ENCODE measurements around the gene DUSP22.
"Not testable (repeated sequence)": the region's sequence is repeated elsewhere in the genome, so short reads cannot be mapped to it uniquely, and the experiment has no call there.

DUSP22 gene

DNA sequence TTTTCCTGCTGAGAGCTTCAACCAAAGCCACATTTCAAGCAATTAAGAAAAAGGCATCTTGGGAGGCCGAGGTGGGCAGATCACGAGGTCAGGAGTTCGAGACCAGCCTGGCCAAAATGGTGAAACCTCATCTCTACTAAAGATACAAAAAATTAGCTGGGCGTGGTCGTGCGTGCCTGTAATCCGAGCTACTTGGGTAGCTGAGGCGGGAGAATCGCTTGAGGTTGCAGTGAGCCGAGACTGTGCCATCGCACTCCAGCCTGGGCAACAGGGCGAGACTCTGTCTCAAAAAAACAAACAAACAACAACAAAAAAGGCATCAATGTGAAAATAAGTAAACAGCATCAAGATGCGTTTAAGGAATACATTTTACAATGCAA lies 85.3 kb downstream of the DUSP22 start:
- not testable (repeated sequence) for H2BK15ac ChIP-seq (ENCODE audit: low read depth, poor library complexity, severe bottlenecking); DNase-seq; H3K4ac ChIP-seq (ENCODE audit: low read depth in 1 of 2, low read length in 2 of 2); H3K4me3 ChIP-seq (ENCODE audit: insufficient read depth in 1 of 2, low read depth in 1 of 2, low read length in 2 of 2); H2BK12ac ChIP-seq (ENCODE audit: low read length in 2 of 2); H3K18ac ChIP-seq (ENCODE audit: low read depth in 1 of 2, low read length in 2 of 2); H3K4me1 ChIP-seq (ENCODE audit: control insufficient read depth, insufficient read depth, low read depth, low read length); H3K9ac ChIP-seq (ENCODE audit: low read length); H2BK120ac ChIP-seq (ENCODE audit: low read depth, low read length); H3K23ac ChIP-seq (ENCODE audit: low read length in 2 of 2); H3K4me2 ChIP-seq (ENCODE audit: low read length, poor library complexity, severe bottlenecking); H2BK5ac ChIP-seq (ENCODE audit: low read depth, low read length, poor library complexity, severe bottlenecking); H4K91ac ChIP-seq (ENCODE audit: low read length); H2AFZ ChIP-seq (ENCODE audit: low read depth, low read length); H3K27ac ChIP-seq (ENCODE audit: low read length, poor library complexity, severe bottlenecking); H3K14ac ChIP-seq (ENCODE audit: low read length in 2 of 2); H3K36me3 ChIP-seq (ENCODE audit: control insufficient read depth in 1 of 2, insufficient read depth in 2 of 2, low read depth in 1 of 2, low read length in 2 of 2); H2AK5ac ChIP-seq (ENCODE audit: low read length, severe bottlenecking); H4K8ac ChIP-seq (ENCODE audit: low read length); H3K9me3 ChIP-seq (ENCODE audit: control insufficient read depth, low read length); H3K79me1 ChIP-seq (replicated peaks; ENCODE audit: low read length, poor library complexity, severe bottlenecking)
- 87% methylated on average over 11 of the region's 13 CpGs for WGBS
- peaks cover 32 to 74% of the 10 kb centered on the region in 2 experiments for H3K27me3 ChIP-seq (ENCODE audit: control insufficient read depth in 1 of 2, insufficient read depth in 1 of 2, low read length in 2 of 2)

DNA sequence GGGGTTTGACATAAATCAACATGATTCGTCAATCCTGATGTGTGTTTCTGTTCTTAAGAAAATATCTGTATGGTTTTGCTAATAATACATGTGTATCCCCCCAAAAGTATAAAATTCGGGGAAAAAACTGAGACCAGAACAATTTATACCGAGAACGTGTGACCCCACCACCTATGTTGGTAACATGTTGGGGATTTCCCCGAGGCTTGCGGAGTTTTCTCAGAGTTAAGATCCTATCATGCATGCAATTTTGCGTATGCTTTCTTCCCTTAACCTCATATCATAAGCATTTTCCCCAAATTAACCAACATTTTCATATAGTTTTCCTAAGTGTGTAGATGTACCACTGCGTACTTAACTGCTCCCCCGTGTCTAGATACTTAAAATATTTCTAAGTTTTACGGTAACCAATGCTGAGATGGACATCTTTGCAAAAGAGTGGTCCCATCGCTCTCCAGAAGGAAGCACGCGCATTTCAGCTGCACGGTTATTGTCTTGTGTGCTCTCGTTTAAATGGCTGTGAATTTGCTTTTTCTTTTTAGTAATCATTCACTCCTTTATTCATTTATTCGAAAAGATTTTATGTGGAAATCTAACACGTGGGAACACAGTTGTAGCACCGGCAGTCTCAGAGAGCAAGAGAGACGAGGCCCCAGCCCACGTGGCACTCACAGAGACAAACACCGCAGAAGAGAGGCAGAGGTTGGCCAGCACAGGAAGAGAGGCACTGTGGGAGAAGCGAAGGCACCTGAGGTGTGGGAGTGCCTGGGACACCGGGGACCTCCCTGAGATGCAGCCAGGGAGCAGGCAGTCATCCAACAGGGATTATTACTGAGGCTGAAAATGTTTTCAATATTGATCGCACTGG lies 86.0 kb downstream of the DUSP22 start:
- Histone ChIP-seq H3K4me1 (ENCODE audit: control insufficient read depth, insufficient read depth, low read depth, low read length) (no peaks in the 10 kb centered on the region), H2BK15ac (ENCODE audit: low read depth, poor library complexity, severe bottlenecking) (no peak overlapping the region), H3K18ac (ENCODE audit: low read depth in 1 of 2, low read length in 2 of 2) (no peak overlapping the region), H3K36me3 (ENCODE audit: control insufficient read depth in 1 of 2, insufficient read depth in 2 of 2, low read depth in 1 of 2, low read length in 2 of 2) (no peaks in the 10 kb centered on the region), H2BK5ac (ENCODE audit: low read depth, low read length, poor library complexity, severe bottlenecking) (no peak overlapping the region), H3K4ac (ENCODE audit: low read depth in 1 of 2, low read length in 2 of 2) (no peak overlapping the region), H3K9ac (ENCODE audit: low read length) (no peak overlapping the region), H4K91ac (ENCODE audit: low read length) (no peak overlapping the region), H3K79me1 (replicated peaks; ENCODE audit: low read length, poor library complexity, severe bottlenecking) (no peaks in the 10 kb centered on the region), H3K27me3 (ENCODE audit: control insufficient read depth in 1 of 2, insufficient read depth in 1 of 2, low read length in 2 of 2) (peaks cover 35 to 74% of the 10 kb centered on the region in 2 experiments), H3K23ac (ENCODE audit: low read length in 2 of 2) (no peak overlapping the region), H3K9me3 (ENCODE audit: control insufficient read depth, low read length) (no peaks in the 10 kb centered on the region), H3K4me2 (ENCODE audit: low read length, poor library complexity, severe bottlenecking) (no peak overlapping the region), H3K14ac (ENCODE audit: low read length in 2 of 2) (no peak overlapping the region), H2AK5ac (ENCODE audit: low read length, severe bottlenecking) (no peak overlapping the region), H2BK12ac (ENCODE audit: low read length in 2 of 2) (no peak overlapping the region), H3K27ac (ENCODE audit: low read length, poor library complexity, severe bottlenecking) (no peak overlapping the region), H3K4me3 (ENCODE audit: insufficient read depth in 1 of 2, low read depth in 1 of 2, low read length in 2 of 2) (no peak overlapping the region), H2AFZ (ENCODE audit: low read depth, low read length) (no peak overlapping the region), H4K8ac (ENCODE audit: low read length) (no peak overlapping the region), H2BK120ac (ENCODE audit: low read depth, low read length) (no peak overlapping the region)
- DNase-seq, result no peak
- WGBS, result 87% methylated on average over 24 of the region's 24 CpGs

DNA sequence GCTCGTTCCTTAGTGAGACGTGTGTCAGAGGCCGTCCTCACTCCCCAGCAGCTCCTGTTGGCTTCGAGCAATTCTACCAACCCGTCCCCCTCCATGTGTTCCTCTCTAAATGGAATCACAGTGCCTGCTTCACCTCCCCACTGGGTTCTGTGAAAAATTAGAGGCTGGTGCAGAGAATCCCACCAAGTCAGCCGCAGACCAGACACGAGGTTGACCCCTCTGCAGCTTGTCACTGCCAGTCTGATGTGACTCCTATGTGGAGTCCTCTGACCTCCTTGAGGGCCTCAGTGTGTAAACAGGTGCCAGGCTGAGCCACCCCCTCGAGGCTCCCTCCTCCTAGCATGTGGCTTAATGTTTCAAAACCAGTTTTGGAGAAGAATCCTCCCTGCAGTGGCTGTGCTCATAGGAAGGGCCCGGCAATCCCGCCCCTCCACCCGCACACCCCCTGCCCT lies 86.7 kb downstream of the DUSP22 start:
- WGBS, result 84% methylated on average over 11 of the region's 11 CpGs
- H3K18ac ChIP-seq (ENCODE audit: low read depth in 1 of 2, low read length in 2 of 2), result no peak overlapping the region

DNA sequence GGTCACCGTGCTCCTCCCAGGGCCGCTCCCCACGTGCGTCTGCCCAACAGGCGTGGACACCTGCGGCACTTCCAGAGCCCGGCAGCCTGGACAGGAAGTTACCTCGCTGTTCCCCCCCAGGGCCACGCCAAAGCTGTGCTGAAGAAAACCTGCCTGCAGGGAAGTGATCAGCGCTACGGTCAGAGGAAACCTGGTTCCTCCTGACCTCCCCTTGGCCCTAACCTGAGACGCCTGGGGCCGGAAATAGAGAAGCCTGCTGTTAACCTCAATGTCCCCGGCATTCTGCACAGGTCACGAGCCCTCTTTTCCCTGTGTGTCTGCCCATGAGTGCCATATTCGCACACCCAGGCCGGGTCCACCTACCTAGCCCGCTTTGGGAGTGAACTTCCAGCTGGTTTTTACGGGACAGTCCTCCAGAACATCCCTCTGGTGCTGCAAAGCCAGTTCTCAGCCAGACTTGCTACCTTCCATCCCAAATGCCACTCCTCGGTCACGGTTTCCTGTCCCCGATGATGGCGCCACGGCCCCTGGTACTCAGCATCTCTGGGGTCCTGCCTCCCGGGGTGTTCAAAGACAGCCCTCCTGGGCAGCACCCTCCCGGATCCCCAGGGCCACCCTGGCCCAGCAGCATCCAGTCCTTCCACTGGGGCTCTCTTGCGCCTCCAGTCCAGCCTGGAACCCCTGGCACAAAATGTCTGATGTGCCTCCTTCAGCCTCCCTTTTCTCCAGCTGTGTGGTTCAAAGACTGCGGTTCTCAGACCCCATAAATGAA lies 87.3 kb downstream of the DUSP22 start:
- H3K14ac ChIP-seq (ENCODE audit: low read length in 2 of 2), result no peak overlapping the region
- no peak overlapping the region for H3K18ac ChIP-seq (ENCODE audit: low read depth in 1 of 2, low read length in 2 of 2)
- no peak overlapping the region for H2BK120ac ChIP-seq (ENCODE audit: low read depth, low read length)
- no peaks in the 10 kb centered on the region for H3K36me3 ChIP-seq (ENCODE audit: control insufficient read depth in 1 of 2, insufficient read depth in 2 of 2, low read depth in 1 of 2, low read length in 2 of 2)
- peak overlapping the region in 1 of 2 experiments; percentile 26 for H3K4me3 ChIP-seq (ENCODE audit: insufficient read depth in 1 of 2, low read depth in 1 of 2, low read length in 2 of 2)
- H3K4me1 ChIP-seq (ENCODE audit: control insufficient read depth, insufficient read depth, low read depth, low read length), result no peaks in the 10 kb centered on the region
- no peak overlapping the region for H3K9ac ChIP-seq (ENCODE audit: low read length)
- 83% methylated on average over 28 of the region's 28 CpGs for WGBS
- H4K8ac ChIP-seq (ENCODE audit: low read length), result no peak overlapping the region
- no peak overlapping the region for H2BK15ac ChIP-seq (ENCODE audit: low read depth, poor library complexity, severe bottlenecking)
- H4K91ac ChIP-seq (ENCODE audit: low read length), result no peak overlapping the region
- H2AK5ac ChIP-seq (ENCODE audit: low read length, severe bottlenecking), result no peak overlapping the region
- DNase-seq, result no peak
- H3K4me2 ChIP-seq (ENCODE audit: low read length, poor library complexity, severe bottlenecking), result no peak overlapping the region
- H2BK5ac ChIP-seq (ENCODE audit: low read depth, low read length, poor library complexity, severe bottlenecking), result no peak overlapping the region
- no peak overlapping the region for H3K27ac ChIP-seq (ENCODE audit: low read length, poor library complexity, severe bottlenecking)
- no peak overlapping the region for H3K4ac ChIP-seq (ENCODE audit: low read depth in 1 of 2, low read length in 2 of 2)
- no peaks in the 10 kb centered on the region for H3K9me3 ChIP-seq (ENCODE audit: control insufficient read depth, low read length)
- H2AFZ ChIP-seq (ENCODE audit: low read depth, low read length), result no peak overlapping the region
- peaks cover 40 to 74% of the 10 kb centered on the region in 2 experiments for H3K27me3 ChIP-seq (ENCODE audit: control insufficient read depth in 1 of 2, insufficient read depth in 1 of 2, low read length in 2 of 2)
- no peaks in the 10 kb centered on the region for H3K79me1 ChIP-seq (replicated peaks; ENCODE audit: low read length, poor library complexity, severe bottlenecking)
- H3K23ac ChIP-seq (ENCODE audit: low read length in 2 of 2), result no peak overlapping the region
- H2BK12ac ChIP-seq (ENCODE audit: low read length in 2 of 2), result no peak overlapping the region

More for the DNA sequence above, 86.7 kb downstream of the DUSP22 start:
- no peak overlapping the region for H2BK15ac ChIP-seq (ENCODE audit: low read depth, poor library complexity, severe bottlenecking)
- H3K27me3 ChIP-seq (ENCODE audit: control insufficient read depth in 1 of 2, insufficient read depth in 1 of 2, low read length in 2 of 2), result peaks cover 36 to 74% of the 10 kb centered on the region in 2 experiments
- no peak overlapping the region for H3K4ac ChIP-seq (ENCODE audit: low read depth in 1 of 2, low read length in 2 of 2)
- no peak overlapping the region for H2BK120ac ChIP-seq (ENCODE audit: low read depth, low read length)
- peak overlapping the region in 1 of 2 experiments; percentile 26 for H3K4me3 ChIP-seq (ENCODE audit: insufficient read depth in 1 of 2, low read depth in 1 of 2, low read length in 2 of 2)
- no peak overlapping the region for H2BK5ac ChIP-seq (ENCODE audit: low read depth, low read length, poor library complexity, severe bottlenecking)
- no peak for DNase-seq
- H4K91ac ChIP-seq (ENCODE audit: low read length), result no peak overlapping the region
- no peaks in the 10 kb centered on the region for H3K9me3 ChIP-seq (ENCODE audit: control insufficient read depth, low read length)
- H4K8ac ChIP-seq (ENCODE audit: low read length), result no peak overlapping the region
- no peak overlapping the region for H3K9ac ChIP-seq (ENCODE audit: low read length)
- H3K23ac ChIP-seq (ENCODE audit: low read length in 2 of 2), result no peak overlapping the region
- no peaks in the 10 kb centered on the region for H3K79me1 ChIP-seq (replicated peaks; ENCODE audit: low read length, poor library complexity, severe bottlenecking)
- no peaks in the 10 kb centered on the region for H3K36me3 ChIP-seq (ENCODE audit: control insufficient read depth in 1 of 2, insufficient read depth in 2 of 2, low read depth in 1 of 2, low read length in 2 of 2)
- H2AFZ ChIP-seq (ENCODE audit: low read depth, low read length), result no peak overlapping the region
- H3K4me1 ChIP-seq (ENCODE audit: control insufficient read depth, insufficient read depth, low read depth, low read length), result no peaks in the 10 kb centered on the region
- no peak overlapping the region for H3K27ac ChIP-seq (ENCODE audit: low read length, poor library complexity, severe bottlenecking)
- no peak overlapping the region for H3K14ac ChIP-seq (ENCODE audit: low read length in 2 of 2)
- no peak overlapping the region for H2BK12ac ChIP-seq (ENCODE audit: low read length in 2 of 2)
- no peak overlapping the region for H2AK5ac ChIP-seq (ENCODE audit: low read length, severe bottlenecking)
- no peak overlapping the region for H3K4me2 ChIP-seq (ENCODE audit: low read length, poor library complexity, severe bottlenecking)
